Measurements from ENCODE around the gene ADAMTS2. TPM values are rescaled to one million over a fixed set of nuclear protein-coding genes. Genes with fewer than 3 reads are reported as not detected.

The ADAMTS2 gene
- total and polyA plus RNA-seq, 2 of the 4 experiments (the other 2 are of a cell fraction): 19.0 to 58.8 TPM

GRCh38 chr5:179111267-179112207 is 233.7 kb downstream of the ADAMTS2 start:
- peaks cover 40% of the 10 kb centered on the region for H3K9me3 ChIP-seq (ENCODE audit: control insufficient read depth, insufficient read depth, low read length)
- no peak overlapping the region for H2BK20ac ChIP-seq (ENCODE audit: low read depth, low read length)
- H4K5ac ChIP-seq (ENCODE audit: low read depth, low read length): no peak overlapping the region
- BruUV-seq (replicated peaks): TSS peak; percentile 51
- H3K14ac ChIP-seq (replicated peaks; ENCODE audit: low read depth, low read length): no peak overlapping the region
- no peak overlapping the region for H2BK120ac ChIP-seq (ENCODE audit: low read depth, low read length)
- no peak overlapping the region for H3K4me3 ChIP-seq (ENCODE audit: insufficient read depth, low read depth, low read length)
- no peak overlapping the region for H4K91ac ChIP-seq (ENCODE audit: insufficient read depth, low read depth, low read length)
- no peak overlapping the region for H2AK5ac ChIP-seq (ENCODE audit: low read depth, low read length)
- H3K36me3 ChIP-seq (ENCODE audit: control insufficient read depth, insufficient read depth, low read length): peaks cover 10% of the 10 kb centered on the region
- H3K27me3 ChIP-seq (ENCODE audit: control insufficient read depth, insufficient read depth, low read length): no peaks in the 10 kb centered on the region
- H3K9ac ChIP-seq (ENCODE audit: low read depth, low read length): no peak overlapping the region
- H3K4me1 ChIP-seq (ENCODE audit: control insufficient read depth, insufficient read depth, low read length): no peaks in the 10 kb centered on the region
- no peak overlapping the region for H3K4me2 ChIP-seq (ENCODE audit: low read depth, low read length)
- H2AFZ ChIP-seq (replicated peaks; ENCODE audit: low read length, poor library complexity): no peak overlapping the region
- ChIA-PET POLR2A (ENCODE audit: unreplicated experiment) (no interaction called here), CTCF (no interaction called here)
- H2BK15ac ChIP-seq (ENCODE audit: low read depth, low read length): no peak overlapping the region
- no peaks in the 10 kb centered on the region for H4K20me1 ChIP-seq (ENCODE audit: insufficient read depth, low read length)
- H2BK5ac ChIP-seq (ENCODE audit: low read depth, low read length, poor library complexity, severe bottlenecking): no peak overlapping the region
- H3K9me1 ChIP-seq (ENCODE audit: insufficient read depth, low read length): no peaks in the 10 kb centered on the region
- no peaks in the 10 kb centered on the region for H3K79me1 ChIP-seq (ENCODE audit: low read depth in 1 of 2, low read length in 2 of 2)
- no peak for TF ChIP-seq USF2 (IDR thresholded peaks at IDR 0.05; ENCODE audit: low read depth, low read length)
- TF ChIP-seq POLR2A (IDR thresholded peaks at IDR 0.05; ENCODE audit: low read depth, low read length): no peak
- TF ChIP-seq MAZ (IDR thresholded peaks at IDR 0.05; ENCODE audit: borderline replicate concordance, low read depth, low read length): no peak
- TF ChIP-seq NFE2L2 (IDR thresholded peaks at IDR 0.05; ENCODE audit: low read depth, low read length): no peak
- no peak for TF ChIP-seq FOS (IDR thresholded peaks at IDR 0.05; ENCODE audit: low read depth, low read length)
- no peak for TF ChIP-seq RFX5 (IDR thresholded peaks at IDR 0.05; ENCODE audit: low read depth, low read length)
- no peak for TF ChIP-seq CHD1 (IDR thresholded peaks at IDR 0.05; ENCODE audit: low read depth, low read length)
- no peak for TF ChIP-seq CEBPB (IDR thresholded peaks at IDR 0.05; ENCODE audit: low read depth, low read length)
- TF ChIP-seq RCOR1 (IDR thresholded peaks at IDR 0.05; ENCODE audit: insufficient replicate concordance, low read length): no peak
- no peak for TF ChIP-seq RAD21 (IDR thresholded peaks at IDR 0.05; ENCODE audit: low read length)
- 90% methylated on average over 9 of the region's 21 CpGs; no CpG with 5 or more reads in 1 of the 2 experiments for WGBS, 2 experiments (ENCODE audit: extremely low coverage in 2 of 2, insufficient read length in 1 of 2)
- H3K4ac ChIP-seq (ENCODE audit: low read depth, low read length): no peak overlapping the region
- H3K18ac ChIP-seq (ENCODE audit: low read depth, low read length): no peak overlapping the region
- intact Hi-C loops (cut with micrococcal nuclease) (no loop called here), dilution Hi-C loops (cut with HindIII; ENCODE audit: low sequenced_read_pairs, unreplicated experiment) (no loop called here), in situ Hi-C loops (cut with MboI; ENCODE audit: low sequenced_read_pairs) (no loop called here)
- no peak overlapping the region for H4K8ac ChIP-seq (ENCODE audit: low read depth in 2 of 2, low read length in 2 of 2)
- H3K27ac ChIP-seq (ENCODE audit: insufficient read depth, low read length): no peak overlapping the region
- H3K56ac ChIP-seq (ENCODE audit: extremely low read depth, insufficient read depth, low read length): no peak overlapping the region
- DNase-seq (no peak), ATAC-seq (ENCODE audit: low read depth) (no peak)
- no peak overlapping the region for H2AK9ac ChIP-seq (replicated peaks; ENCODE audit: low read depth, low read length, poor library complexity)
- no peak overlapping the region for H3K23ac ChIP-seq (ENCODE audit: low read depth, low read length)
